Lower leg skin (tissue), 3 donors: ENCODE data around the gene BBS2.

ENCODE experiments used
- CTCF ChIP-seq, 3 donors: fragments of 450-650 bp; IDR thresholded peaks; one replicate each; pipeline ENCODE4 v1.5.1; 2016; ENCODE audit warnings: antibody characterized with exemption in 3 of 3, mild to moderate bottlenecking in 3 of 3, moderate library complexity in 2 of 3
- POLR2A ChIP-seq, 2 donors: fragments of 450-650 bp; IDR thresholded peaks; one replicate each; pipeline ENCODE4 v1.6.1; 2016 to 2017; ENCODE audit warnings: antibody characterized with exemption in 2 of 2, mild to moderate bottlenecking in 1 of 2, moderate library complexity in 1 of 2

- no peak for TF ChIP-seq POLR2A (IDR thresholded peaks at IDR 0.05)
- no peak for TF ChIP-seq CTCF (IDR thresholded peaks at IDR 0.05)
These were observed 30.0 kb upstream of the BBS2 start for GRCh38 chr16:56549744-56550385.
